Measurements from ENCODE around the gene SIN3B.
A peak's percentile ranks its signal among the peaks of the same experiment; 100 is the strongest.

The SIN3B gene

DNA sequence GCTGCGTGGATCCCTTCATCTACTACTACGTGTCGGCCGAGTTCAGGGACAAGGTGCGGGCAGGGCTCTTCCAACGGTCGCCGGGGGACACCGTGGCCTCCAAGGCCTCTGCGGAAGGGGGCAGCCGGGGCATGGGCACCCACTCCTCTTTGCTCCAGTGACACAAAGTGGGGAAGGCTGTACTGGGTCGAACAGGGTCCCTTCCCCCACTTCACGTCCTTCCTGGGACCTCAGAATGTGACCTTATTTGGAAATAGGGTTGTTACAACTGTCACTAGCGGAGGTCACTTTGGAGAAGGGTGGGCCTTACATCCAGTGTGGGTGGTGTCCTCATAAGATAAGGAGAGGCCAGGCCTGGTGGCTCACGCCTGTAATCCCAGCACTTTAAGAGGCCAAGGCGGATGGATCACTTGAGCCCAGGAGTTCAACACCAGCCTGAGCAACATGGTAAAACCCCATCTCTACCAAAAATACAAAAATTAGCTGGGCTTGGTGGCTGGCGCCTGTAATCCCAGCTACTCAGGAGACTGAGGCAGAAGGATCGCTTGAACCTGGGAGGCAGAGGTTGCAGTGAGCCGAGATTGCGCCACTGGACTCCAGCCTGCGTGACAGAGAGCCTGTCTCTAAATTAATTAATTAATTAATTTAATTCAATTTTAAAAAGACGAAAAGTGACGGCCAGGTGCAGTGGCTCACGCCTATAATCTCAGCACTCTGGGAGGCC is 61.4 kb downstream of the SIN3B start:
- Histone ChIP-seq H3K36me3 (peaks cover 0 to 9% (median 0%) of the 10 kb centered on the region in 11 experiments; a peak in 2 of 22 replicates), H3K4me2 (peak overlapping the region; percentile 95 to 100 (median 99)), H3K27me3 (no peaks in the 10 kb centered on the region), H3K4me1 (peaks cover 90 to 100% (median 100%) of the 10 kb centered on the region in 10 experiments), H3K4me3 (peak overlapping the region in 8 of 10 experiments; percentile 64 to 72 (median 67); a peak in 16 of 20 replicates), H4K20me1 (peaks cover 0 to 4% (median 0%) of the 10 kb centered on the region in 11 experiments; a peak in 1 of 22 replicates), H3K27ac (peak overlapping the region in 9 of 11 experiments; percentile 81 to 96 (median 91); a peak in 18 of 22 replicates), H3K9me3 (replicated peaks in 1 of 11) (no peaks in the 10 kb centered on the region), H3K9ac (peak overlapping the region in 6 of 11 experiments; percentile 82 to 91 (median 88); a peak in 13 of 22 replicates)
- no peak for TF ChIP-seq Cebpa-rat (IDR thresholded peaks at IDR 0.05)

DNA sequence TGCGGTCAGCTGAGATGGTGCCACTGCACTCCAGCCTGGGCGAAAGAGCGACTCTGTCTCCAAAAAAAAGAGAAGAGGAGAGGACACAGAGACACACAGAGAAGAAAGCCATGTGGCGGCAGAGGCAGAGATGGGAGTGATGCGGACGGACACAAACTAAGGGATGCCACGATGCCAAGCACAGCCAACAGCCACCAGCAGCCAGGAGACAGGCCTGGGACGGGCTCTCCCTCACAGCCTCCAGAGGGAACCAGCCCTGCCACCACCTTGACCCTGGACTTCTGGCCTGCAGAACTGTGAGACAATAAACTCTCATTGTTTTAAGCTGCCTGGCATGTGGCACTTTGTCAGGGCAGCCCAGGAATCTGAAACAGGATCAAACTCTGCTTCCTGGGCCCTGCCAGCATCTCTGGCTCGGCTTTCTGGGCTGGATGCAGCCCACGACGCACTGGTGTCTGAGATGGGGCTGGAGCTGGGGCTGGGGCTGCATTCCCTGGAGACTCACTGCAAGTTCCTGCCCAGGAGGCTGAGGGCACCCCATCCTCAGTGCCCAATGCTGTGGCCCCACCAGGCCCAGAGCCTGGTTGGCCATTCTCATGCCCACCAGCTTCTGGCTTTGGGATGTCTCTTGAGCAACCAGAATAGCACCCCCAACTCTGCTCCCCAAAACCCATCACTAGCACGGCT is 62.6 kb downstream of the SIN3B start:
- no peak for TF ChIP-seq Cebpa-rat (IDR thresholded peaks at IDR 0.05)
- H3K4me3 ChIP-seq: peak overlapping the region in 6 of 10 experiments; percentile 10 to 71 (median 51); a peak in 8 of 20 replicates
- no peaks in the 10 kb centered on the region for H3K9me3 ChIP-seq (replicated peaks in 1 of 11)
- no peaks in the 10 kb centered on the region for H3K27me3 ChIP-seq
- peaks cover 0 to 4% (median 0%) of the 10 kb centered on the region in 11 experiments; a peak in 1 of 22 replicates for H4K20me1 ChIP-seq
- H3K27ac ChIP-seq: peak overlapping the region in 8 of 11 experiments; percentile 66 to 96 (median 92); a peak in 17 of 22 replicates
- peaks cover 90 to 99% (median 99%) of the 10 kb centered on the region in 10 experiments for H3K4me1 ChIP-seq
- H3K4me2 ChIP-seq: peak overlapping the region; percentile 95 to 100 (median 99)
- H3K9ac ChIP-seq: peak overlapping the region in 8 of 11 experiments; percentile 25 to 91 (median 86); a peak in 14 of 22 replicates
- peaks cover 0 to 9% (median 0%) of the 10 kb centered on the region in 11 experiments; a peak in 2 of 22 replicates for H3K36me3 ChIP-seq

DNA sequence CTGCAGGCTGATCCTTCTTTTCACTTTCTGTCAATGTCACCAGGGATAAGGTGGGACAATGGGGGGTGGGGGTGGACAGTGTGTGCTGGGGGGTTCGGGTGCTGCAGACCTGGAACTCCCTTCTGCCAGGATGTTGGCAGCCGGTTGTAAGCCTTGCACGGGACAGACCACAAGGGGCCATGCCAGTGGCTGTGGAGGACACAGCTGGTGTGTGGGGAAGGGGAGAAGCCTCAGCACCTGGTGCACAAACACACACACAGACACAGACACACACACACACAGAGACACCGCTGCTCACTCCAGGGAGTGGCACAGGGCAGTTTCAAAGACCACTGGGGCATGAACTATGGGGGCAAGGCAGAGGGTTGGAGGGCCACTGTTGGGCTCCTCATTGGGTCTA is 63.2 kb downstream of the SIN3B start:
- Histone ChIP-seq H3K27me3 (no peaks in the 10 kb centered on the region), H3K4me1 (peaks cover 84 to 94% (median 93%) of the 10 kb centered on the region in 10 experiments), H3K4me2 (peak overlapping the region; percentile 95 to 100 (median 99)), H3K4me3 (peak overlapping the region in 6 of 10 experiments; percentile 8 to 71 (median 51); a peak in 7 of 20 replicates), H3K36me3 (peaks cover 0 to 9% (median 0%) of the 10 kb centered on the region in 11 experiments; a peak in 2 of 22 replicates), H3K27ac (peak overlapping the region in 8 of 11 experiments; percentile 83 to 96 (median 92); a peak in 15 of 22 replicates), H3K9ac (peak overlapping the region in 9 of 11 experiments; percentile 62 to 91 (median 86); a peak in 16 of 22 replicates), H3K9me3 (replicated peaks in 1 of 11) (no peaks in the 10 kb centered on the region), H4K20me1 (peaks cover 0 to 4% (median 0%) of the 10 kb centered on the region in 11 experiments; a peak in 1 of 22 replicates)
- TF ChIP-seq Cebpa-rat (IDR thresholded peaks at IDR 0.05): no peak

DNA sequence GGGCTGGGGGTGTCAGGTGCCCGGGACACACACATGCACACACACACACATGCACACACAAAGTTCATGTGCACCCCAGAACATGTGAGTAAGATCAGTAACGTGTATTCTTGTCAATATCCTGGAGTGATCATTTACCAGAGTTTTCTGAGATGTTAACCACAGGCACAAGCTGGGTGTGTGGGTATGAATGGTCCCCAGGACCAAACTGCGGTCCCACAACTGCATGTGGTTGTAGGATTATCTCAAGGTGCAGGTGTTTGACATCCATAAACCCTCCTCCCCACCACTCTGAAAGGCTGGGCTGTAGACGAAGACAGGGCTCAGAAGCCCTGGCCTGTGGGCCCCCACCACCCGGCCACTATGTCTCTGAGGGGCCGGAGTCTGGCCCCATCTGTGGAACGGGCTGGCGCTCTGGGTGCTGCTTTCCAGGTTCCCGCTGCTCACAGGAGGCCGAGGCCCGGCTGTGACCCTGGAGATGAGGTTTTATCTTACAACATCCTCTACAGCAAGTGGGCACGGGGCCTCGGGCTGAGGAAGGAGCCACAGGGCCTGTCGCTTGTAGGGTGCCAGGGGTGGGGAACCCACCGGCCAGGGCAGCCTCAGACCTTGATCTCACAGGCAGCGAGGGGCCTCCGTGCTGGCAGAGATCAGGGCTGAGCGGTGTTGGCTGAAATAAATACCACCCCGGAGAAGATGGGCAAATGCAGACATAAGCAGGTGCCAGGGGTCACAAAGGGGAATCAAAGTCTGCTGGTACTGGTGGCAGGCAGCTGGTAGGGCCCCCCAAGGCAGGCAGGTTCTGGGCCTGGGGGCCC is 63.9 kb downstream of the SIN3B start:
- peak overlapping the region in 8 of 10 experiments; percentile 8 to 71 (median 33); a peak in 13 of 20 replicates for H3K4me3 ChIP-seq
- peak overlapping the region; percentile 95 to 100 (median 99) for H3K4me2 ChIP-seq
- H3K27me3 ChIP-seq: no peaks in the 10 kb centered on the region
- H3K4me1 ChIP-seq: peaks cover 81 to 94% (median 93%) of the 10 kb centered on the region in 10 experiments
- H4K20me1 ChIP-seq: peaks cover 0 to 4% (median 0%) of the 10 kb centered on the region in 11 experiments; a peak in 1 of 22 replicates
- no peaks in the 10 kb centered on the region for H3K9me3 ChIP-seq (replicated peaks in 1 of 11)
- H3K9ac ChIP-seq: peak overlapping the region; percentile 28 to 91 (median 78); a peak in 21 of 22 replicates
- H3K27ac ChIP-seq: peak overlapping the region; percentile 50 to 96 (median 90); a peak in 21 of 22 replicates
- no peak for TF ChIP-seq Cebpa-rat (IDR thresholded peaks at IDR 0.05)
- H3K36me3 ChIP-seq: peaks cover 0 to 9% (median 0%) of the 10 kb centered on the region in 11 experiments; a peak in 2 of 22 replicates

DNA sequence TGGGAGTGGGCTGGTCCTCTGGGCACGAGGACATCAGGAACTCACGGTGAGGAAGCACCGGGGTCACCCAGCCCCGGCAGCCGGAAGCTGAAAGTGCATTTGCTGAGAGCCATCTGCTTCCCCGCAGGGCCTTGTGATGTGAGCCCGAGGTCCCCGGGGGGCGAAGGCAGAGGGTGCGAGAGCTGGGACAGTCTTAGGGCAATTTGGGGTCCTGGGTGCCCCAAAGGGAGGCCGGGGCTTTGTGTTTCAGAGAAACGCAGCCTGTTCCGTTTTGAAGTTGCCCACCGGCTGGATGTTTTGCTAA is 64.4 kb downstream of the SIN3B start:
- TF ChIP-seq Cebpa-rat (IDR thresholded peaks at IDR 0.05): no peak
- peak overlapping the region; percentile 50 to 96 (median 90); a peak in 21 of 22 replicates for H3K27ac ChIP-seq
- no peaks in the 10 kb centered on the region for H3K27me3 ChIP-seq
- H3K9ac ChIP-seq: peak overlapping the region; percentile 28 to 91 (median 78); a peak in 21 of 22 replicates
- peak overlapping the region; percentile 95 to 100 (median 99) for H3K4me2 ChIP-seq
- peak overlapping the region in 8 of 10 experiments; percentile 8 to 71 (median 33); a peak in 11 of 20 replicates for H3K4me3 ChIP-seq
- peaks cover 81 to 94% (median 93%) of the 10 kb centered on the region in 10 experiments for H3K4me1 ChIP-seq
- H3K36me3 ChIP-seq: peaks cover 0 to 9% (median 0%) of the 10 kb centered on the region in 11 experiments; a peak in 2 of 22 replicates
- H4K20me1 ChIP-seq: peaks cover 0 to 4% (median 0%) of the 10 kb centered on the region in 11 experiments; a peak in 1 of 22 replicates
- no peaks in the 10 kb centered on the region for H3K9me3 ChIP-seq (replicated peaks in 1 of 11)

DNA sequence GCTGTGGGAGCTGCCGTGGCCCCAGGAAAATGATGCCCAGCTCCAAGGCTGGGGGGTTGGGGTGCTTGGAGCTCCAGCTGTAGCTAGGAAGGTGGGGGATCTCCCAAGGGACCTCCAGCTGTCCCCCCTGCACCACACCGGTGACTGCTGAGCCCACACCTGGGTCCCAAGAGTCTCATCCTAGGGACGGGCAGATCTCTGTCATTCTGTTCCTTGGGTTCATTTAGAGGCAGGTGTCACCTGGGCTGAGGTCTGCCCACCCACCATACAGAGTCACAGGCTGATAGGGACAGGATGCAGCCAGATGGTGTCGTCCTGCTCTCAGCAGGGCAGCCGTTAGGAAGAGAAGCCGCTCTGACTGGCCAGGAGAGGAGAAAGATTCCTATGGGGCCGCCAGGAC is 64.9 kb downstream of the SIN3B start:
- Histone ChIP-seq H3K27me3 (no peaks in the 10 kb centered on the region), H3K9me3 (replicated peaks in 1 of 11) (no peaks in the 10 kb centered on the region), H4K20me1 (peaks cover 0 to 4% (median 0%) of the 10 kb centered on the region in 11 experiments; a peak in 1 of 22 replicates), H3K4me1 (peaks cover 81 to 94% (median 93%) of the 10 kb centered on the region in 10 experiments), H3K4me2 (peak overlapping the region; percentile 95 to 100 (median 99)), H3K36me3 (peaks cover 0 to 9% (median 0%) of the 10 kb centered on the region in 11 experiments; a peak in 2 of 22 replicates), H3K9ac (peak overlapping the region; percentile 28 to 91 (median 78); a peak in 20 of 22 replicates), H3K4me3 (peak overlapping the region in 8 of 10 experiments; percentile 8 to 71 (median 30); a peak in 10 of 20 replicates), H3K27ac (peak overlapping the region; percentile 50 to 96 (median 90); a peak in 21 of 22 replicates)
- TF ChIP-seq Cebpa-rat (IDR thresholded peaks at IDR 0.05): no peak

DNA sequence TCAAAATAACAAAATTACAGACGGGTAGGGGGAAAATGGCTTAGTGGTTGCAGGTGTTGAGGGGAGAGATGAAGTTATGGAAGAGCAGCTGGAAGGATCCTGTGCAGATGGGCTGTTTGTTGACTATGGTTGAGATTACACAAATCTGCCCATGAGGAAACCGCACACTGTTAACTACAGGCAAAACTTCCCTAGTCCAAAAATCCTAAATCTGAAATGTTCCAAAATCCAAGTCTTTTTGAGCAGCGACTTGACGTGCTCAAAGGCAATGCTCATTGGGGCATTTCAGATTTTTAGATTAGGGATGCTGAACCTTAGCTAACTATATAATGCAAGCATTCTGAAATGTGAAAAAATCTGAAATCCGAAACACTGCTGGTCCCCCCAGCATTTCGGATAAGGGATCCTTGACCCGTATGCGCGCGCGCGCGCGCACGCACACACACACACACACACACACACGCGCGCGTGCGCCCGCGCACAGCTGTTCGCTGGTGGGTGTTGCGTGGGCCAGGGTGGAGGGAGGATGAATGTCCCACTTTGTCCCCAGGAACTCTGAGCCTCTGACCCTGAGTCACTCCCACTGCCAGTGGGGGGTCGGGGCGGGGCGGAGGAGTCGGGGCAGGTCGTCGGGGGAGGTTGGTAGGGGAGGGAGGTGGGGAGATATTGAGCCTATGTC is 66.4 kb downstream of the SIN3B start:
- Histone ChIP-seq H3K27me3 (no peaks in the 10 kb centered on the region), H3K9me3 (replicated peaks in 1 of 11) (no peaks in the 10 kb centered on the region), H3K4me1 (peaks cover 79 to 94% (median 93%) of the 10 kb centered on the region in 10 experiments), H4K20me1 (peaks cover 0 to 4% (median 0%) of the 10 kb centered on the region in 11 experiments; a peak in 1 of 22 replicates), H3K36me3 (peaks cover 0 to under 1% (median 0%) of the 10 kb centered on the region in 11 experiments; a peak in 1 of 22 replicates), H3K4me3 (peak overlapping the region in 9 of 10 experiments; percentile 59 to 76 (median 65); a peak in 16 of 20 replicates), H3K27ac (peak overlapping the region in 8 of 11 experiments; percentile 79 to 96 (median 90); a peak in 15 of 22 replicates), H3K9ac (peak overlapping the region in 9 of 11 experiments; percentile 72 to 91 (median 80); a peak in 15 of 22 replicates), H3K4me2 (peak overlapping the region; percentile 95 to 100 (median 99))
- TF ChIP-seq Cebpa-rat (IDR thresholded peaks at IDR 0.05): no peak

All from BLaER1 treated with 17β-estradiol and CSF1 and Interleukin-3, amounts not matched to agents 10 nM and 100 nM (cell line).